Measurements from ENCODE around the gene VIL1. TPM values are rescaled to one million over a fixed set of nuclear protein-coding genes. Genes with fewer than 3 reads are reported as not detected.

Gene VIL1
- total RNA-seq, 1 experiment from 2014 or later, result 0.26 TPM

DNA sequence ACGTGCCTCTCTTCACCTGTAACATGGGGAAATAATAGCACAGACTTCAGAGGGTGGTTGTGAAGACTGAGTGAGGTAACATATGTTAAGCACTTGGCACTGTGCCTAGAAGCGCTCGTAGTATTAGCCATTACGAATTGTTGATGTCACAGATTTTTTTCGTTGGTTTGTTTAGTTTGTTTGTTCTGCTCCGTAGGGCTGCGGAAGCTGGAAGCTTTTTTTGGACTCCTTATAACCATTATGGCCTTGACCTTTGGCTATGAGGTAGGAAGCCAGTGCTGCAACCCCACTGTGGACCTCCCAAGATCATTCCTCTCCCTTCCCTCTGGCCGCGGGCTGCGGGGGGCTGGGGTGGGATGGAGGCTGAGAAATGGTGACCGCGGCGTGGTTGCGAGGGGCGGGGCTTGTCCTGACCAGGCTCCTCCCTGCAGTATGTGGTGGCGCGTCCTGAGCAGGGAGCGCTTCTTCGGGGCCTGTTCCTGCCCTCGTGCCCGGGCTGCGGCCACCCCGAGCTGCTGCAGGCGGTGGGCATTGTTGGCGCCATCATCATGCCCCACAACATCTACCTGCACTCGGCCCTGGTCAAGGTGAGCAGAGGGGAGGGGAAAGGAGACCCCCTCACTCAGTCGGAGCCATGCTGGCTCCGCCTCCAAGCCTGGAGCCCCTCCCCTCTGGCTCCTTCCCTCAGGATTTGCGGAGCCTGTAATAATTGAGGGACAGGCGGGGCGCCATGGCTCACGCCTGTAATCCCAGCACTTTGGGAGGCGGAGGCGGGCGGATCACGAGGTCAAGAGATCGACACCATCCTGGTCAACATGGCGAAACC is 31.3 kb upstream of the VIL1 start:
- CTCF ChIA-PET, result no interaction called here
- intact Hi-C loops (cut with micrococcal nuclease), result no loop called here
- H4K20me1 ChIP-seq (ENCODE audit: low read length), result no peaks in the 10 kb centered on the region
- DNase-seq, result peak; percentile 42
- no peak overlapping the region for H3K9ac ChIP-seq (ENCODE audit: low read length)
- no peaks in the 10 kb centered on the region for H3K9me2 ChIP-seq (replicated peaks; ENCODE audit: low read length)
- peak overlapping the region; percentile 53 for H3K4me3 ChIP-seq (ENCODE audit: low read length)
- H3K4me1 ChIP-seq (ENCODE audit: insufficient read depth, low read length), result peaks cover 7% of the 10 kb centered on the region; the same call in 1 of the 2 replicates
- POLR2A ChIA-PET (ENCODE audit: unreplicated experiment), result no interaction called here
- no peaks in the 10 kb centered on the region for H3F3A ChIP-seq (ENCODE audit: low read length, unreplicated experiment)
- H3K79me2 ChIP-seq (ENCODE audit: low read length), result no peaks in the 10 kb centered on the region
- H3K4me2 ChIP-seq (ENCODE audit: low read length), result peak overlapping the region; percentile 74
- BruUV-seq (replicated peaks), result no TSS peak
- peak; percentile 69 for ATAC-seq
- no peak overlapping the region for H3K27ac ChIP-seq (ENCODE audit: low read length)
- H3K9me3 ChIP-seq (ENCODE audit: low read length), result no peaks in the 10 kb centered on the region
- no peak for TF ChIP-seq EZH2 (IDR thresholded peaks at IDR 0.05; ENCODE audit: low read length, unreplicated experiment)
- TF ChIP-seq, protein P1, sequence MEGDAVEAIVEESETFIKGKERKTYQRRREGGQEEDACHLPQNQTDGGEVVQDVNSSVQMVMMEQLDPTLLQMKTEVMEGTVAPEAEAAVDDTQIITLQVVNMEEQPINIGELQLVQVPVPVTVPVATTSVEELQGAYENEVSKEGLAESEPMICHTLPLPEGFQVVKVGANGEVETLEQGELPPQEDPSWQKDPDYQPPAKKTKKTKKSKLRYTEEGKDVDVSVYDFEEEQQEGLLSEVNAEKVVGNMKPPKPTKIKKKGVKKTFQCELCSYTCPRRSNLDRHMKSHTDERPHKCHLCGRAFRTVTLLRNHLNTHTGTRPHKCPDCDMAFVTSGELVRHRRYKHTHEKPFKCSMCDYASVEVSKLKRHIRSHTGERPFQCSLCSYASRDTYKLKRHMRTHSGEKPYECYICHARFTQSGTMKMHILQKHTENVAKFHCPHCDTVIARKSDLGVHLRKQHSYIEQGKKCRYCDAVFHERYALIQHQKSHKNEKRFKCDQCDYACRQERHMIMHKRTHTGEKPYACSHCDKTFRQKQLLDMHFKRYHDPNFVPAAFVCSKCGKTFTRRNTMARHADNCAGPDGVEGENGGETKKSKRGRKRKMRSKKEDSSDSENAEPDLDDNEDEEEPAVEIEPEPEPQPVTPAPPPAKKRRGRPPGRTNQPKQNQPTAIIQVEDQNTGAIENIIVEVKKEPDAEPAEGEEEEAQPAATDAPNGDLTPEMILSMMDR (conservative IDR thresholded peaks at IDR 0.05; ENCODE audit: low read depth, low read length), result no peak
- TF ChIP-seq EZH2phosphoT487 (IDR thresholded peaks at IDR 0.05; ENCODE audit: borderline replicate concordance, low read length), result no peak
- no peaks in the 10 kb centered on the region for H3K27me3 ChIP-seq (ENCODE audit: low read length)
- no peaks in the 10 kb centered on the region for H3K36me3 ChIP-seq (ENCODE audit: low read depth, low read length)
- peak overlapping the region; percentile 87 for H2AFZ ChIP-seq (ENCODE audit: low read length)

DNA sequence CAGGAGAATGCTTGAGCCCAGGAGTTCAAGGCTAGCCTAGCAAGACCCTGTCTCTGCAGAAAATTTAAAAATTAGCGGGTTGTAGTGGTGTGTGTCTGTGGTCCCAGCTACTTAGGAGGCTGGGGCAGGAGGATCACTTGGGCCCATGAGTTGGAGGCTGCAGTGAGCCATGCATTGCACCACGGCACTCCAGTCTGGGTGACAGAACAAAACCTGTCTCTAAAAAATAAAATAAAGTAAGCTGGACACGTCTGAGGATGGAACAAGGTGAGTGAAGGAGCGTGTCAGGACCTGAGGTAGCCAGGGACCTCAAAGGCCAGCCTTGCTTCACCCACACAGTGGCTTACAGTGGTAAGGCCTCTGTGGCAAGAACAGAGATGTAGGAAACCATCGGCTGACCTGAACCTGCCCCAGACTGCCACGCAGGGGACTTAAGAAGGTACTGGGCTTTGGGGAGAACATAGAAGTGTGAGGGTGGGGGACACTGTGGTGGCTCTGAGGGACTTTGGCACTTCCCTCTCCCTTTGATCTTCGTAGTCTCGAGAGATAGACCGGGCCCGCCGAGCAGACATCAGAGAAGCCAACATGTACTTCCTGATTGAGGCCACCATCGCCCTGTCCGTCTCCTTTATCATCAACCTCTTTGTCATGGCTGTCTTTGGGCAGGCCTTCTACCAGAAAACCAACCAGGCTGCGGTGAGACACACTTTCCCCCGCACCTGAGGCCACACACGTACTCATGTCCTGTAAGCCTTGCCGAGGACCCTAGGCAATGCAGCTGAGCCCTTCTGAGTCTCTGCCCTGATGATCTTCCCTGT is 29.4 kb upstream of the VIL1 start:
- Histone ChIP-seq H4K20me1 (ENCODE audit: low read length) (no peaks in the 10 kb centered on the region), H3K27me3 (ENCODE audit: low read length) (no peaks in the 10 kb centered on the region), H3K36me3 (ENCODE audit: low read depth, low read length) (no peaks in the 10 kb centered on the region), H3K4me2 (ENCODE audit: low read length) (no peak overlapping the region), H3K9me2 (replicated peaks; ENCODE audit: low read length) (no peaks in the 10 kb centered on the region), H3F3A (ENCODE audit: low read length, unreplicated experiment) (no peaks in the 10 kb centered on the region), H3K79me2 (ENCODE audit: low read length) (no peaks in the 10 kb centered on the region), H3K9ac (ENCODE audit: low read length) (no peak overlapping the region), H3K4me3 (ENCODE audit: low read length) (no peak overlapping the region), H2AFZ (ENCODE audit: low read length) (no peak overlapping the region), H3K27ac (ENCODE audit: low read length) (no peak overlapping the region), H3K9me3 (ENCODE audit: low read length) (no peaks in the 10 kb centered on the region), H3K4me1 (ENCODE audit: insufficient read depth, low read length) (peaks cover 7% of the 10 kb centered on the region; the same call in 1 of the 2 replicates)
- DNase-seq (no peak), ATAC-seq (no peak)
- ChIA-PET CTCF (interaction anchor here (0.6 kb wide), 1 partner anchor 30 kb away, joined by 3 read pairs; no protein-coding TSS in a partner anchor), POLR2A (ENCODE audit: unreplicated experiment) (no interaction called here)
- intact Hi-C loops (cut with micrococcal nuclease), result no loop called here
- no TSS peak for BruUV-seq (replicated peaks)
- no peak for TF ChIP-seq EZH2phosphoT487 (IDR thresholded peaks at IDR 0.05; ENCODE audit: borderline replicate concordance, low read length)
- TF ChIP-seq, protein P1 (conservative IDR thresholded peaks at IDR 0.05; ENCODE audit: low read depth, low read length), result no peak
- TF ChIP-seq EZH2 (IDR thresholded peaks at IDR 0.05; ENCODE audit: low read length, unreplicated experiment), result no peak
